T-helper 1 cell treated with Interleukin-12 subunit alpha and Interleukin-12 subunit beta and Interleukin-4 antibody, amounts not matched to agents 30 μg/mL and 1 μg/mL, for 36 hours (primary cell): ENCODE data around the gene GLCCI1.
"Not testable (repeated sequence)": the region's sequence is repeated elsewhere in the genome, so short reads cannot be mapped to it uniquely, and the experiment has no call there.

Experiments used
- H3K27ac Mint-ChIP-seq: one replicate; pipeline ENCODE4 v1.8.0; 2021; ENCODE audit warnings: mild to moderate bottlenecking, mixed read lengths
- H3K27me3 Mint-ChIP-seq: one replicate; pipeline ENCODE4 v1.8.0; 2021; ENCODE audit warnings: low read depth, mixed read lengths
- H3K36me3 Mint-ChIP-seq: one replicate; pipeline ENCODE4 v1.8.0; 2021; ENCODE audit warnings: low read depth, mixed read lengths
- H3K4me1 Mint-ChIP-seq: one replicate; pipeline ENCODE4 v1.8.0; 2021; ENCODE audit warnings: low read depth, mixed read lengths
- H3K4me3 Mint-ChIP-seq: one replicate; pipeline ENCODE4 v1.8.0; 2021; ENCODE audit warnings: mild to moderate bottlenecking, moderate library complexity, mixed read lengths
- H3K9me3 Mint-ChIP-seq: one replicate; pipeline ENCODE4 v1.8.0; 2021; ENCODE audit warnings: mixed read lengths

The GLCCI1 gene

GRCh38 chr7:8094164-8095140 is 125.9 kb downstream of the GLCCI1 start:
- Mint-ChIP-seq H3K27me3 (peaks cover 11% of the 10 kb centered on the region), H3K27ac (no peak overlapping the region)

DNA sequence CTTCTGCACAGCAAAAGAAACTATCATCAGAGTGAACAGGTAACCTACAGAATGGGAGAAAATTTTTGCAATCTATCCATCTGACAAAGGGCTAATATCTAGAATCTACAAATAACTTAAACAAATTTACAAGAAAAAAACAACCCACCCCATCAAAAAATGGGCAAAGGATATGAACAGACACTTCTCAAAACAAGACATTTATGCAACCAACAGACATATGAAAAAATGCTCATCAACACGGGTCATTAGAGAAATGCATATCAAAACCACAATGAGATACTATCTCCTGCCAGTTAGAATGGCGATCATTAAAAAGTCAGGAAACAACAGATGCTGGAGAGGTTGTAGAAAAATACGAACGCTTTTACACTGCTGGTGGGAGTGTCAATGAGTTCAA is 132.7 kb downstream of the GLCCI1 start:
- peaks cover 34% of the 10 kb centered on the region for H3K9me3 Mint-ChIP-seq
- H3K4me1 Mint-ChIP-seq = not testable (repeated sequence)

More at GRCh38 chr7:8094164-8095140, 125.9 kb downstream of the GLCCI1 start:
- H3K4me1 Mint-ChIP-seq = no peaks in the 10 kb centered on the region
- H3K36me3 Mint-ChIP-seq = peaks cover 16% of the 10 kb centered on the region
- H3K4me3 Mint-ChIP-seq = no peak overlapping the region
- peaks cover 14% of the 10 kb centered on the region for H3K9me3 Mint-ChIP-seq

GRCh38 chr7:8103282-8103681 is 134.7 kb downstream of the GLCCI1 start:
- Mint-ChIP-seq H3K9me3 (peaks cover 35% of the 10 kb centered on the region), H3K27me3 (peaks cover 10% of the 10 kb centered on the region), H3K27ac (no peak overlapping the region), H3K36me3 (peaks cover 12% of the 10 kb centered on the region), H3K4me3 (no peak overlapping the region), H3K4me1 (peaks cover 9% of the 10 kb centered on the region)

More for the DNA sequence above, 132.7 kb downstream of the GLCCI1 start:
- H3K4me3 Mint-ChIP-seq, H3K27ac Mint-ChIP-seq: not testable (repeated sequence)
- Mint-ChIP-seq H3K27me3 (peaks cover 13% of the 10 kb centered on the region), H3K36me3 (peaks cover 15% of the 10 kb centered on the region)

GRCh38 chr7:8105449-8106095 is 137.0 kb downstream of the GLCCI1 start:
- Mint-ChIP-seq H3K4me1 (peaks cover 9% of the 10 kb centered on the region), H3K36me3 (peaks cover 6% of the 10 kb centered on the region), H3K9me3 (peaks cover 18% of the 10 kb centered on the region), H3K4me3 (no peak overlapping the region), H3K27me3 (no peaks in the 10 kb centered on the region), H3K27ac (peak overlapping the region; percentile 31)

- Mint-ChIP-seq H3K27ac (no peak overlapping the region), H3K36me3 (peaks cover under 1% of the 10 kb centered on the region), H3K4me3 (no peak overlapping the region), H3K9me3 (peaks cover 4% of the 10 kb centered on the region), H3K4me1 (peaks cover 25% of the 10 kb centered on the region), H3K27me3 (no peaks in the 10 kb centered on the region)
Observed at GRCh38 chr7:8109196-8110022, 140.8 kb downstream of the GLCCI1 start.

DNA sequence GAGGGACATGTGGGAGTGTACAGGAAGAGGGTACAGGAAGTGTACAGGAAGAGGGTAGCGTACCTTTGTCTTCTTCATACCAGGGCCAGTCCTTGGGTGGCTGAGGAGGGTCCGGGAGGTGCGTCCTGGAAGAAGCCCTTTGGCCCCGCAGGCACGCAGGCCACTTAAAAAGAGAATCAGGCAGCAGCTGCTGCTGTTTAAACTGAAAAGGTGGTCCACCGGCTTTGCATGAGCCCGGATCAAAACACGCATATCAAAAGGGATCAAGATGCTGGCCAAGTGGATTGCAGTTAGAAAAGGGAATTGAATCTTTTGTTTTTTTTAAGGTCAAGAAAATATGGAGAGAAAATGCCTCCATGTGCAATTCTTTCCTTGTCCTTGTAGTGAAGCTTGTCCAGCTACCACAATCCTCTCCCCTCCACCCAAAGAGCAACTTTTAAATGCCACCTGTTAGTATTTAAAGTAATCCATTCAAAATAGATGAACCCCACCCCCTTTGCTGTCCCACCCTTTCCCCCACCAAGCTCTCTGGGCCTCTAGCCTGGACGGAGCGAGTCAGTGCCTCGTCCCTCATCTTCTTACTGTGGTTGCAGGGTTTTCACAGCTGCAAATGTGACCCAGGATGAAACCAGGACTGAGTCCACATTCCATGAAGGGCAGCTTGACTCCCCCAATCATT is 142.8 kb downstream of the GLCCI1 start:
- H3K27me3 Mint-ChIP-seq = no peaks in the 10 kb centered on the region
- peaks cover 7% of the 10 kb centered on the region for H3K9me3 Mint-ChIP-seq
- peaks cover 37% of the 10 kb centered on the region for H3K4me1 Mint-ChIP-seq
- H3K27ac Mint-ChIP-seq = no peak overlapping the region
- H3K36me3 Mint-ChIP-seq = peaks cover 6% of the 10 kb centered on the region
- no peak overlapping the region for H3K4me3 Mint-ChIP-seq

DNA sequence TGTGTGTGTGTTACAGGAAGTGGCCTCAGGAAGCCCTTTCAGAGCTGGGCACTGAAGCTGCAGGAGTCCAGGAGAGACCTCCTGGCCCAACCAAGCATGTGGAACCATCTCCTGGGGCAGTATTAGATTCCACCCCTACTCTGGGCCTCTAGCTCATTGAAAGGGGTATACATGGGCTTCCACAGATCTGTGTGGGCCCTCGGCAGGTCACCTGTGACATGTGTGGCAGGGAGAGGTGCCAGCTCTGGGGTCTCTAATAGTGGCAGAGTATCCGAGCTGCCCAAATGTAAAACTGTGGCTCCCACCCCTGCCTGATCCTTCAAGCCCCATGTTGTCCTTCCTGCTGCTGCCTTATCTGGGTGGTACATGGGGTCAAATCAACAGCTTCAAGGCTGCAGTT is 144.1 kb downstream of the GLCCI1 start:
- H3K4me1 Mint-ChIP-seq = peaks cover 47% of the 10 kb centered on the region
- peaks cover 10% of the 10 kb centered on the region for H3K36me3 Mint-ChIP-seq
- H3K4me3 Mint-ChIP-seq = no peak overlapping the region
- peaks cover 5% of the 10 kb centered on the region for H3K9me3 Mint-ChIP-seq
- no peaks in the 10 kb centered on the region for H3K27me3 Mint-ChIP-seq
- H3K27ac Mint-ChIP-seq = no peak overlapping the region

- H3K36me3 Mint-ChIP-seq = peaks cover 10% of the 10 kb centered on the region
- H3K4me1 Mint-ChIP-seq = peaks cover 50% of the 10 kb centered on the region
- no peak overlapping the region for H3K27ac Mint-ChIP-seq
- H3K9me3 Mint-ChIP-seq = peaks cover 3% of the 10 kb centered on the region
- no peaks in the 10 kb centered on the region for H3K27me3 Mint-ChIP-seq
- H3K4me3 Mint-ChIP-seq = no peak overlapping the region
Observed at GRCh38 chr7:8113184-8113583, 144.6 kb downstream of the GLCCI1 start.

GRCh38 chr7:8114175-8114574 is 145.6 kb downstream of the GLCCI1 start:
- Mint-ChIP-seq H3K36me3 (peaks cover 10% of the 10 kb centered on the region), H3K27ac (peak overlapping the region; percentile 80), H3K4me1 (peaks cover 54% of the 10 kb centered on the region), H3K27me3 (no peaks in the 10 kb centered on the region), H3K9me3 (peaks cover 3% of the 10 kb centered on the region), H3K4me3 (peak overlapping the region; percentile 59)

- H3K4me1 Mint-ChIP-seq = peaks cover 61% of the 10 kb centered on the region
- peaks cover 3% of the 10 kb centered on the region for H3K9me3 Mint-ChIP-seq
- H3K27ac Mint-ChIP-seq = no peak overlapping the region
- peak overlapping the region; percentile 15 for H3K4me3 Mint-ChIP-seq
- H3K27me3 Mint-ChIP-seq = no peaks in the 10 kb centered on the region
- H3K36me3 Mint-ChIP-seq = peaks cover 10% of the 10 kb centered on the region
Observed at GRCh38 chr7:8115547-8116402, 147.2 kb downstream of the GLCCI1 start.

- Mint-ChIP-seq H3K27me3 (no peaks in the 10 kb centered on the region), H3K4me1 (peaks cover 63% of the 10 kb centered on the region), H3K4me3 (no peak overlapping the region), H3K9me3 (peaks cover 3% of the 10 kb centered on the region), H3K27ac (no peak overlapping the region), H3K36me3 (peaks cover 15% of the 10 kb centered on the region)
Observed at GRCh38 chr7:8117195-8117594, 148.6 kb downstream of the GLCCI1 start.

DNA sequence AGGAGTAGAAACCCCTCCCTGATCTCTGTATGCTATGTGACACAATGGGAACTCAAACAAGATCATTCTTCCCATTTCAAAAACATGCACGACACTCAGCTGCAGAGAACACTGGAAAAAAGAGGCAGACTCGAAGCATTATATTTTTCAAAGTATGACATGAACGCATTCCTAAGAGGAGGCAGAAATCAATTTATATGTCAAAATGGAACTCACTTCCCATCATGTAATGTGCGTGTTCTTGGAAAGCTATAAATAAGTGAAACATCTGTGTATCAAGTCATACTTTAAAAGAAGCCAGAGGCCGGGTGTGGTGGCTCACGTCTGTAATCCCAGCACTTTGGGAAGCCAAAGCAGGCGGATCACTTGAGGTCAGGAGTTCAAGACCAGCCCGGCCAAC is 150.7 kb downstream of the GLCCI1 start:
- Mint-ChIP-seq H3K27ac (no peak overlapping the region), H3K4me3 (no peak overlapping the region), H3K4me1 (peaks cover 60% of the 10 kb centered on the region), H3K9me3 (peaks cover 3% of the 10 kb centered on the region), H3K27me3 (no peaks in the 10 kb centered on the region), H3K36me3 (peaks cover 17% of the 10 kb centered on the region)

GRCh38 chr7:8120390-8121058 is 151.9 kb downstream of the GLCCI1 start:
- Mint-ChIP-seq H3K4me1 (peaks cover 59% of the 10 kb centered on the region), H3K36me3 (peaks cover 19% of the 10 kb centered on the region), H3K27me3 (no peaks in the 10 kb centered on the region), H3K9me3 (peaks cover 8% of the 10 kb centered on the region), H3K27ac (no peak overlapping the region), H3K4me3 (no peak overlapping the region)
